K562 (cell line): ENCODE measurements around the gene COQ8B. TPM values are rescaled to one million over a fixed set of nuclear protein-coding genes. Genes with fewer than 3 reads are reported as not detected.

ENCODE experiments used
- ATAC-seq: fragments of 200-7000 bp; cut with Tn5 transposase; 3 replicates; pipeline ENCODE4 v1.9.1; 2020; ENCODE audit warnings: moderate library complexity
- BruUV-seq: library from RNA; stranded (reverse); fragments of 400-500 nt; replicated peaks from 2 replicates; lab custom pipeline; 2021; lab: Mats Ljungman, UMichigan
- CTCF ChIA-PET: fragments of 300-600 bp; formaldehyde crosslinking; extraction: SDS; loops from one replicate; lab custom pipeline; 2021; ENCODE audit warnings: low intra/inter-chr PET ratio; lab: Yijun Ruan, JAX
- POLR2A ChIA-PET: fragments of 300-600, 350-650 bp; sonication (Branson Sonifier 250); formaldehyde crosslinking; extraction: SDS; loops from one replicate; lab custom pipeline; 2021; ENCODE audit warnings: antibody characterized with exemption, inconsistent platforms; lab: Yijun Ruan, JAX
- DNase-seq, 4 experiments: peaks; one replicate each; pipeline versions ENCODE4 v3.0.0 to v3.0.0-alpha.2; 2011 to 2018; ENCODE audit warnings: low spot score in 3 of 4, mixed read lengths in 3 of 4; ENCODE audit errors: extremely low read depth in 1 of 4
- FAIRE-seq: peaks from 2 replicates; lab custom pipeline; 2011; peaks lifted over from hg19 to GRCh38; lab: Jason Lieb, UNC
- H2AFZ ChIP-seq: 2 replicates; pipeline ENCODE4 v1.6.0; 2011; ENCODE audit warnings: low read depth, low read length, control low read depth, inconsistent platforms
- H3K27ac ChIP-seq: fragments of 200-600 bp; 3 replicates; pipeline ENCODE4 v1.8.0; 2011; ENCODE audit warnings: low read depth, mild to moderate bottlenecking, control low read depth, inconsistent platforms, low read length, moderate library complexity, mixed read lengths; ENCODE audit errors: extremely low read depth
- H3K27me3 ChIP-seq, 2 experiments: fragments of 300-600 bp in 1 of 2; 2 replicates in 1 of 2; 3 replicates in 1 of 2; pipeline versions ENCODE4 v1.6.0 to v1.8.0; 2011; ENCODE audit warnings: inconsistent platforms in 2 of 2, low read length in 2 of 2, mild to moderate bottlenecking in 1 of 2, mixed read lengths in 1 of 2, moderate library complexity in 1 of 2; ENCODE audit not compliant: control insufficient read depth in 2 of 2, insufficient read depth in 2 of 2
- H3K36me3 ChIP-seq: fragments of 300-600 bp; 3 replicates; pipeline ENCODE4 v1.8.0; 2011; ENCODE audit warnings: mild to moderate bottlenecking, low read length, inconsistent platforms; ENCODE audit not compliant: control insufficient read depth, insufficient read depth
- H3K4me1 ChIP-seq, 2 experiments: fragments of 200-600 bp in 1 of 2; replicated peaks in 1 of 2; 2 replicates in 1 of 2; 3 replicates in 1 of 2; pipeline versions ENCODE4 v1.5.1 to v1.8.0; 2011; ENCODE audit warnings: inconsistent platforms in 2 of 2, low read length in 2 of 2, mild to moderate bottlenecking in 1 of 2, mixed read lengths in 1 of 2, moderate library complexity in 1 of 2; ENCODE audit not compliant: control insufficient read depth in 2 of 2, insufficient read depth in 2 of 2
- H3K4me2 ChIP-seq: 2 replicates; pipeline ENCODE4 v1.6.1; 2011; ENCODE audit warnings: low read length, control low read depth, inconsistent platforms, mixed read lengths; ENCODE audit not compliant: insufficient read depth
- H3K4me3 ChIP-seq: fragments of 200-600 bp; sonication (generic), shearing (Covaris generic); 2 replicates; pipeline ENCODE4 v1.5.1; 2016; ENCODE audit warnings: control low read depth, inconsistent platforms
- H3K79me2 ChIP-seq: fragments of 200-600 bp; 3 replicates; pipeline ENCODE4 v1.8.0; 2011; ENCODE audit warnings: low read length, inconsistent platforms; ENCODE audit not compliant: control insufficient read depth, insufficient read depth
- H3K9ac ChIP-seq, 2 experiments: 2 replicates each; pipeline versions ENCODE4 v1.6.0 to v1.6.1; 2011; ENCODE audit warnings: low read depth in 2 of 2, low read length in 2 of 2, control low read depth in 1 of 2, inconsistent platforms in 1 of 2, mild to moderate bottlenecking in 1 of 2, mixed read lengths in 1 of 2; ENCODE audit not compliant: insufficient read depth in 1 of 2
- H3K9me1 ChIP-seq: one replicate; pipeline ENCODE4 v1.6.0; 2011; ENCODE audit warnings: inconsistent platforms, mild to moderate bottlenecking, low read length, moderate library complexity; ENCODE audit not compliant: control insufficient read depth, insufficient read depth
- H3K9me3 ChIP-seq: replicated peaks from 2 replicates; pipeline ENCODE4 v1.5.1; 2011; ENCODE audit warnings: low read depth, low read length, inconsistent platforms; ENCODE audit not compliant: control insufficient read depth, insufficient read depth
- H4K20me1 ChIP-seq: replicated peaks from 2 replicates; pipeline ENCODE4 v1.6.1; 2011; ENCODE audit warnings: low read length, inconsistent platforms, mixed read lengths; ENCODE audit not compliant: control insufficient read depth, insufficient read depth
- BHLHE40 ChIP-seq: IDR thresholded peaks from 2 replicates; pipeline ENCODE4 v1.6.1; 2011; ENCODE audit warnings: low read length, improper control_type of control experiment
- CEBPG ChIP-seq, 3 experiments: fragments of 200-800 bp in 1 of 3; sonication (Bioruptor generic) in 1 of 3; sonication (generic) in 1 of 3; formaldehyde crosslinking in 1 of 3; IDR thresholded peaks in 2 of 3; conservative IDR thresholded peaks in 1 of 3; 2 replicates each; pipeline versions ENCODE4 v1.6.1 to v1.8.0; 2016 to 2022; ENCODE audit warnings: missing compliant biosample characterization in 2 of 3, missing genetic modification characterization in 2 of 3, mild to moderate bottlenecking in 1 of 3, missing genetic modification reagents in 1 of 3
- CXXC5 ChIP-seq: fragments of 250-450 bp; sonication (Bioruptor Pico); IDR thresholded peaks from 2 replicates; pipeline ENCODE4 v1.8.0; 2022; ENCODE audit warnings: inconsistent platforms, mild to moderate bottlenecking, moderate library complexity
- HOMEZ ChIP-seq: fragments of 250-450 bp; sonication (Bioruptor Pico); IDR thresholded peaks from 2 replicates; pipeline ENCODE4 v1.4.0; 2020; ENCODE audit warnings: mild to moderate bottlenecking, moderate library complexity
- KLF1 ChIP-seq: fragments of 450-650 bp; IDR thresholded peaks from 2 replicates; pipeline ENCODE4 v1.6.1; 2016; ENCODE audit warnings: missing genetic modification characterization, missing compliant biosample characterization
- NR2C1 ChIP-seq, 2 experiments: fragments of 450-650 bp; IDR thresholded peaks; 2 replicates each; pipeline ENCODE4 v1.6.1; 2017; ENCODE audit warnings: mild to moderate bottlenecking in 2 of 2, antibody characterized with exemption in 1 of 2, inconsistent platforms in 1 of 2, missing compliant biosample characterization in 1 of 2, missing genetic modification characterization in 1 of 2
- PHB ChIP-seq: fragments of 250-450 bp; sonication (Bioruptor Pico); IDR thresholded peaks from 2 replicates; pipeline ENCODE4 v1.5.0; 2021
- PRDM10 ChIP-seq: fragments of 450-650 bp; IDR thresholded peaks from 2 replicates; pipeline ENCODE4 v1.6.1; 2018; ENCODE audit not compliant: partially characterized antibody
- ZNF436 ChIP-seq: fragments of 250-450, 450-650 bp; sonication (Bioruptor Pico); formaldehyde crosslinking; IDR thresholded peaks from 2 replicates; pipeline ENCODE4 v1.7.0; 2020; ENCODE audit warnings: mild to moderate bottlenecking
- ZNF444 ChIP-seq: fragments of 250-450 bp; sonication (Bioruptor Pico); IDR thresholded peaks from 2 replicates; pipeline ENCODE4 v1.4.0; 2020; ENCODE audit warnings: mild to moderate bottlenecking, moderate library complexity
- ZNF449 ChIP-seq: fragments of 250-450 bp; sonication (Bioruptor Pico); IDR thresholded peaks from 2 replicates; pipeline ENCODE4 v1.8.0; 2022; ENCODE audit warnings: moderate library complexity, mild to moderate bottlenecking, inconsistent platforms
- ZNF511 ChIP-seq: sonication (generic); formaldehyde crosslinking; IDR thresholded peaks from 2 replicates; pipeline ENCODE4 v1.8.0; 2022; ENCODE audit warnings: mild to moderate bottlenecking, missing genetic modification reagents
- ZNF57 ChIP-seq: fragments of 450-650 bp; formaldehyde crosslinking; IDR thresholded peaks from 2 replicates; pipeline ENCODE4 v1.4.0; 2020; ENCODE audit warnings: mild to moderate bottlenecking, moderate library complexity
- ZNF644 ChIP-seq: fragments of 200-800 bp; sonication (Bioruptor generic); IDR thresholded peaks from 2 replicates; pipeline ENCODE4 v1.6.1; 2016; ENCODE audit warnings: low read depth, missing genetic modification characterization, missing compliant biosample characterization
- ZNF699 ChIP-seq: fragments of 250-450 bp; sonication (Bioruptor Pico); IDR thresholded peaks from 2 replicates; pipeline ENCODE4 v1.8.0; 2021; ENCODE audit warnings: mild to moderate bottlenecking, moderate library complexity; ENCODE audit not compliant: insufficient replicate concordance
- WGBS: fragments of 100-300 bp; shearing (Covaris generic); methylation state at CpG from one replicate; pipeline ENCODE4 v1.1.6; 2016; ENCODE audit warnings: low coverage, mixed read lengths; ENCODE audit not compliant: insufficient coverage; ENCODE audit errors: missing lambda C conversion rate; 5-methylcytosine and 5-hydroxymethylcytosine counted together
- in situ Hi-C: fragments of 300-500 bp; cut with MboI; formaldehyde crosslinking; loops from 4 replicates; pipeline ENCODE4 v1.15.0; 2018; ENCODE audit warnings: inconsistent platforms, mixed read lengths
- intact Hi-C: fragments of 100-400 bp; cut with micrococcal nuclease; formaldehyde crosslinking; loops from 2 replicates; pipeline ENCODE4 v1.14.2; 2022
- polyA plus RNA-seq, 8 experiments: library from polyadenylated mRNA; depleted of rRNA in 4 of 8; stranded (reverse) in 5 of 8; unstranded in 3 of 8; fragments of >200 nt; fragmentation: Nextera tagmentation in 2 of 8; fragmentation: Illumina TruSeq in 1 of 8; extraction: Ambion mirVana in 2 of 8; extraction: Trizol in 1 of 8; gene quantifications; 2 replicates each; pipeline versions ENCODE4 v1.2.1 to v1.2.3, GENCODE V29; 2011 to 2014; ENCODE audit warnings: inconsistent platforms in 1 of 8, missing spikeins in 1 of 8
- total RNA-seq, 7 experiments: library from RNA; depleted of rRNA in 6 of 7; stranded (reverse); fragments of >200 nt in 6 of 7; fragmentation: Illumina TruSeq in 2 of 7; extraction: Trizol in 2 of 7; gene quantifications; 2 replicates each; pipeline versions ENCODE4 v1.2.1 to v1.2.3, GENCODE V29; 2011 to 2021; ENCODE audit warnings: low replicate concordance in 1 of 7

COQ8B gene
- total and polyA plus RNA-seq, 9 of the 15 experiments (the other 6 are each of a cell fraction or from before 2014, with no cell fraction given) = 0.41 to 32.3 (median 12.9) TPM

- Histone ChIP-seq H3K27ac (no peak overlapping the region; the same call in 2 of the 3 replicates), H3K4me3 (no peak overlapping the region), H3K4me2 (peak overlapping the region; percentile 93), H2AFZ (no peak overlapping the region), H3K9ac (peak overlapping the region in 1 of 2 experiments; percentile 90; a peak in 2 of 4 replicates), H4K20me1 (no peaks in the 10 kb centered on the region)
- WGBS = 73% methylated on average over 8 of the region's 11 CpGs
- no TSS peak for BruUV-seq
- POLR2A ChIA-PET = no interaction called here
- TF ChIP-seq NR2C1 (IDR thresholded peaks at IDR 0.05) (no peak), NR2C1 (tag; IDR thresholded peaks at IDR 0.05) (no peak), CXXC5 (CRISPR knock-in tag) (no peak), ZNF444 (CRISPR knock-in tag) (no peak), ZNF449 (CRISPR knock-in tag) (no peak), CEBPG (CRISPR knock-in tag; IDR thresholded peaks at IDR 0.05) (no peak), CEBPG (tag; conservative IDR thresholded peaks at IDR 0.05 in 1 of 2, IDR thresholded peaks at IDR 0.05 in 1 of 2) (no peak), PHB (CRISPR knock-in tag) (no peak), ZNF699 (no peak), ZNF57 (no peak), PRDM10 (no peak), BHLHE40 (no peak), ZNF644 (tag) (no peak), HOMEZ (CRISPR knock-in tag) (no peak), ZNF436 (CRISPR knock-in tag) (no peak), ZNF511 (CRISPR knock-in tag) (no peak), KLF1 (tag) (no peak)
- TF ChIP-seq, all 486 proteins: peak for 0
- ATAC-seq = no peak
- in situ Hi-C loops (no loop called here), intact Hi-C loops (no loop called here)
- Histone ChIP-seq H3K36me3 (peaks cover 23% of the 10 kb centered on the region; the same call in 2 of the 3 replicates), H3K9me1 (no peaks in the 10 kb centered on the region), H3K4me1 (peaks cover 17 to 45% of the 10 kb centered on the region in 2 experiments), H3K9me3 (no peaks in the 10 kb centered on the region), H3K27me3 (no peaks in the 10 kb centered on the region), H3K79me2 (peaks cover 32% of the 10 kb centered on the region)
- no peak for FAIRE-seq
- CTCF ChIA-PET = no interaction called here
- DNase-seq = no peak
Measured at GRCh38 chr19:40713939-40714338, 2.7 kb downstream of the COQ8B start.
